ENCODE measurements around the gene ZNF780B. TPM values are rescaled to one million over a fixed set of nuclear protein-coding genes. Genes with fewer than 3 reads are reported as not detected.

ZNF780B gene
- total and polyA plus RNA-seq, 2 donors (not counting 1 experiment from before 2014, with no cell fraction given): 8.5 to 57.6 TPM

DNA sequence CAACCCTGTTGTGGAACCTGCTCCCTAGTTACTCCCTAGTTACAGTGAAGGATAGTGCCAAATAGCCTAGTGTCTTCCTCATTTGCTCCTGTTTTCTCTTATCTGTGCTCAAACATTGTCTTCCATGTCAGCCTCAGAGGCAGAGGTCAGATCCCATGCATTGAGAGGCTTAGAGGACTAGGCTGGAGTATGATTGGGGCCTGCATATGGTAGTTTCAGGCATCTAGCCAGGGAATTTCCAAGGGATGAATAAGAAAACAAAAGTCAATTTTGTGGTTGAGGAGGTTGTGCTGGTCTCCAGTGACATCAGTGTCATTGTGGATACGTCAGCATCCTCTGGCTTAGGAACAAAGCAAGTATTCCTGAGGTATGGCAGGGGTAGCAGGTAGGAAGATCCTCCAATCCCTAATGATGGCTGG lies 49.7 kb downstream of the ZNF780B start:
- DNase-seq: no peak
- Histone ChIP-seq H3K4me2 (replicated peaks; ENCODE audit: low read depth, low read length, poor library complexity, severe bottlenecking) (no peak overlapping the region), H3K27ac (ENCODE audit: low read length in 2 of 2) (no peak overlapping the region), H3K36me3 (replicated peaks in 1 of 2; ENCODE audit: control extremely low read depth in 1 of 2, control insufficient read depth in 1 of 2, extremely low read depth in 1 of 2, insufficient read depth in 2 of 2, low read length in 1 of 2) (peaks cover 10 to 28% of the 10 kb centered on the region in 2 experiments), H3K9ac (ENCODE audit: low read length) (no peak overlapping the region), H3K9me3 (ENCODE audit: control extremely low read depth in 1 of 3, control insufficient read depth in 2 of 3, insufficient read depth in 1 of 3, low read length in 2 of 3) (peaks cover 0 to 2% (median 1%) of the 10 kb centered on the region in 3 donors), H3K4me3 (ENCODE audit: control extremely low read depth in 1 of 5, extremely low read depth in 1 of 5, insufficient read depth in 1 of 5, low read depth in 2 of 5, low read length in 4 of 5) (no peak overlapping the region), H3K4me1 (ENCODE audit: control insufficient read depth in 2 of 2, insufficient read depth in 2 of 2, low read length in 2 of 2) (no peaks in the 10 kb centered on the region), H2AFZ (ENCODE audit: insufficient read depth, low read depth, low read length, poor library complexity, severe bottlenecking) (no peak overlapping the region), H4K20me1 (ENCODE audit: control insufficient read depth, insufficient read depth, low read length, poor library complexity, severe bottlenecking) (no peaks in the 10 kb centered on the region), H3K79me2 (ENCODE audit: control insufficient read depth, insufficient read depth, low read length) (no peaks in the 10 kb centered on the region), H3K27me3 (replicated peaks in 1 of 4; ENCODE audit: control extremely low read depth in 1 of 4, control insufficient read depth in 3 of 4, insufficient read depth in 4 of 4, low read length in 3 of 4) (no peaks in the 10 kb centered on the region)
- ATAC-seq (ENCODE audit: low read depth): no peak
- Mint-ChIP-seq H3K27me3 (no peaks in the 10 kb centered on the region), H3K4me1 (no peaks in the 10 kb centered on the region), H3K4me3 (no peak overlapping the region), H3K27ac (no peak overlapping the region), H3K9me3 (ENCODE audit: insufficient read depth) (peaks cover 6% of the 10 kb centered on the region)
- CTCF ChIA-PET: no interaction called here
- POLR2A ChIA-PET: no interaction called here
- intact Hi-C loops (cut with micrococcal nuclease): no loop called here
- TF ChIP-seq, protein P1, sequence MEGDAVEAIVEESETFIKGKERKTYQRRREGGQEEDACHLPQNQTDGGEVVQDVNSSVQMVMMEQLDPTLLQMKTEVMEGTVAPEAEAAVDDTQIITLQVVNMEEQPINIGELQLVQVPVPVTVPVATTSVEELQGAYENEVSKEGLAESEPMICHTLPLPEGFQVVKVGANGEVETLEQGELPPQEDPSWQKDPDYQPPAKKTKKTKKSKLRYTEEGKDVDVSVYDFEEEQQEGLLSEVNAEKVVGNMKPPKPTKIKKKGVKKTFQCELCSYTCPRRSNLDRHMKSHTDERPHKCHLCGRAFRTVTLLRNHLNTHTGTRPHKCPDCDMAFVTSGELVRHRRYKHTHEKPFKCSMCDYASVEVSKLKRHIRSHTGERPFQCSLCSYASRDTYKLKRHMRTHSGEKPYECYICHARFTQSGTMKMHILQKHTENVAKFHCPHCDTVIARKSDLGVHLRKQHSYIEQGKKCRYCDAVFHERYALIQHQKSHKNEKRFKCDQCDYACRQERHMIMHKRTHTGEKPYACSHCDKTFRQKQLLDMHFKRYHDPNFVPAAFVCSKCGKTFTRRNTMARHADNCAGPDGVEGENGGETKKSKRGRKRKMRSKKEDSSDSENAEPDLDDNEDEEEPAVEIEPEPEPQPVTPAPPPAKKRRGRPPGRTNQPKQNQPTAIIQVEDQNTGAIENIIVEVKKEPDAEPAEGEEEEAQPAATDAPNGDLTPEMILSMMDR (IDR thresholded peaks at IDR 0.05): no peak
- no peak for TF ChIP-seq EZH2 (IDR thresholded peaks at IDR 0.05; ENCODE audit: borderline replicate concordance, insufficient read depth, low read depth, low read length, poor library complexity, severe bottlenecking)
- WGBS (ENCODE audit: insufficient coverage): no CpG with 5 or more reads among the region's 1 CpG

DNA sequence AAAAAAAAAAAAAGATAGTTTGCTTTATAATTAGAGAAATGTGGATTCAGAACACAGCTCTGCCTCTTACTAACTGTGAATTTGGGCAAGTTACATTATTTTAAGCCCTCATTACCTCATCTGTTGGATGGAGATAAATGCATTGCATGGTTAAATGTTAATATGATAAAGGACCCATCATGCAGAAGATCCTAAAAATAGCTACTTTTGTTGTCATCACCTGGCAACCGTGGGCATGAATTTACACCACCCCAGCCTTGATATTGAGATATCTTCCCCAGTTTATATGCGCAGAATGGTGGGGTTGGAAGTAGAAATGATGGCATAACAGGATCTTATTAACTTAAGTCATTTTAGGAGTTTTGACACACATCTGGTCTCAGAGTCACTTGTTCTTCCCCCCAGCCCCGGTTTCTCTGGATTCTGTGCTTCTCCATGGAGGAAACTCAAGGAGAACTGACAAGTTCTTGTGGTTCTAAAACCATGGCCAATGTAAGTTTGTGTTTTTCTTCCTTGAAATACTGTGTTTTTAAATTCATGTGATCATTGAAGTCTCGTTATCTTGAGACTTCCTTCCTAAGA lies 50.2 kb downstream of the ZNF780B start:
- Histone ChIP-seq H3K27me3 (replicated peaks in 1 of 4; ENCODE audit: control extremely low read depth in 1 of 4, control insufficient read depth in 3 of 4, insufficient read depth in 4 of 4, low read length in 3 of 4) (no peaks in the 10 kb centered on the region), H4K20me1 (ENCODE audit: control insufficient read depth, insufficient read depth, low read length, poor library complexity, severe bottlenecking) (no peaks in the 10 kb centered on the region), H3K79me2 (ENCODE audit: control insufficient read depth, insufficient read depth, low read length) (no peaks in the 10 kb centered on the region), H3K9ac (ENCODE audit: low read length) (no peak overlapping the region), H3K4me3 (ENCODE audit: control extremely low read depth in 1 of 5, extremely low read depth in 1 of 5, insufficient read depth in 1 of 5, low read depth in 2 of 5, low read length in 4 of 5) (no peak overlapping the region), H3K27ac (ENCODE audit: low read length in 2 of 2) (no peak overlapping the region), H3K9me3 (ENCODE audit: control extremely low read depth in 1 of 3, control insufficient read depth in 2 of 3, insufficient read depth in 1 of 3, low read length in 2 of 3) (peaks cover 0 to 2% (median 1%) of the 10 kb centered on the region in 3 donors), H3K4me1 (ENCODE audit: control insufficient read depth in 2 of 2, insufficient read depth in 2 of 2, low read length in 2 of 2) (no peaks in the 10 kb centered on the region), H2AFZ (ENCODE audit: insufficient read depth, low read depth, low read length, poor library complexity, severe bottlenecking) (no peak overlapping the region), H3K36me3 (replicated peaks in 1 of 2; ENCODE audit: control extremely low read depth in 1 of 2, control insufficient read depth in 1 of 2, extremely low read depth in 1 of 2, insufficient read depth in 2 of 2, low read length in 1 of 2) (peaks cover 10 to 30% of the 10 kb centered on the region in 2 experiments), H3K4me2 (replicated peaks; ENCODE audit: low read depth, low read length, poor library complexity, severe bottlenecking) (no peak overlapping the region)
- TF ChIP-seq EZH2 (IDR thresholded peaks at IDR 0.05; ENCODE audit: borderline replicate concordance, insufficient read depth, low read depth, low read length, poor library complexity, severe bottlenecking): no peak
- TF ChIP-seq, protein P1 (IDR thresholded peaks at IDR 0.05): no peak
- intact Hi-C loops (cut with micrococcal nuclease): no loop called here
- ChIA-PET CTCF (no interaction called here), POLR2A (no interaction called here)
- WGBS (ENCODE audit: insufficient coverage): 100% methylated on average over 1 of the region's 4 CpGs
- ATAC-seq (ENCODE audit: low read depth): no peak
- Mint-ChIP-seq H3K27ac (no peak overlapping the region), H3K4me1 (no peaks in the 10 kb centered on the region), H3K4me3 (no peak overlapping the region), H3K9me3 (ENCODE audit: insufficient read depth) (peaks cover 6% of the 10 kb centered on the region), H3K27me3 (no peaks in the 10 kb centered on the region)
- DNase-seq: no peak

Measured in B cell (primary cell).